ENCODE data around the gene KIAA0825.

The KIAA0825 gene

DNA sequence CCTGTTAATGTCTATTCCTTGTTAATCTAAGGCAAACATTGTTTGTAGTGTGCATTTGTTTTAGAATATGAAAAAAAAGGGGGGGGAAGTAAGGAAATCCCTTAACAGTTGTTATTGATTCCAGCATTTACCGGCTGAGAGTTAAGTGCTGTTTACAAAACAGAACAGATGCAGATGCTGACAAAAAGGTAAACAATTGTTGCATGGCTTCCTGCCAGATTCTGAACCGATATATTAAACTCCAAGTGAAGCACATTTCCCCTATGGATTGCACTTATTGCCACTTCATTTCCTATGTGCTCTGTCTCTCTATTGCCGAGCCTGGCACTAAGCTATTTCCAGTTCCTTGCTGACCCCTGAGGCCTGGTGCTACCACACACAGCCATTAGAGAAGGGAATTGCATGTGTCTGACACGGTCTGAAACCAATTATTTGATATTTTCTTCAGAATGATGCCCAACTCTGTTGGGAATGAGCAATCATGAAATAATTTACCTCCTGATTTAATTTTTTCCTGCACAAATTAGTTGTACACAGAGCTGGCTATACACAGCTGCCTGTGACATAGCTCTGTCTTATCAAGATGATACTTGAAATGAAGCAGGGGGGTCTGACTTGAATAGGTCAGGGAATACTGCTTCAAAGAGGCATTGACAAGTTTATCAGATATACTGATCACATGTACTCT is 109.8 kb downstream of the KIAA0825 start:
- no peak for DNase-seq (ENCODE audit: extremely low read depth in 1 of 2, low read depth in 1 of 2)

DNA sequence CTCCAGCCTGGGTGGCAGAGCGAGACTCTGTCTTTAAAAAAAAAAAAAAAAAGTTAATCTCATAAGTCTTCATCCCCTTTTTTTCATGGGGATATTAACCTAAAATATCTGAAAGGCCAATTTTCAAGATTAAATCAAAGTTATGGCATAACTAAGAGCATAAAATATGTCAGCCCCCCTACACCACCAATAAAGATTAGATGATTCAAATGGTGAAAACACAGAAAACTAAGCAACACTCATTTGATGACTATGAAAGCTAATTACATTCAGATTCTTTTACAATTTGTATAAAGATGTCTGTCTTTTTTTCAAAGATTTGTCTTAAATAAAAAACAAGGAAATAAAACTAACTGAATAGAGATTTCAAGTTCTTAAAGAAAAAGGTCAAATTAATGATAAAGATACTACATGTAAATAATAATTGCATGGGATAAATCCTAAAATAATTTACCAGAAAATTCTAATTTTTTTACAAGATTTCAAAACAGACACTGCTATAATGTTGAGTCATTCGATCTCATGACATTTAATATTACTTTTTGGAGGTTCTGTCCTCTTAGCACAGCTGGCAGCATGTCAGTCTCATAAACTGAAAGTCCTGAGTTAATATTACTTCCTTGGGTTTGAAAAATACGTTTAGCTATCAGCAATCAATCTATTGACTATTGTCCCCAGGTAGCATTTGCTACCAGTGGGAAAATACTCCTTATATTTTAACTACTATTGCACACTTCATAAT is 112.9 kb downstream of the KIAA0825 start:
- no peak for DNase-seq (ENCODE audit: extremely low read depth in 1 of 2, low read depth in 1 of 2)

DNA sequence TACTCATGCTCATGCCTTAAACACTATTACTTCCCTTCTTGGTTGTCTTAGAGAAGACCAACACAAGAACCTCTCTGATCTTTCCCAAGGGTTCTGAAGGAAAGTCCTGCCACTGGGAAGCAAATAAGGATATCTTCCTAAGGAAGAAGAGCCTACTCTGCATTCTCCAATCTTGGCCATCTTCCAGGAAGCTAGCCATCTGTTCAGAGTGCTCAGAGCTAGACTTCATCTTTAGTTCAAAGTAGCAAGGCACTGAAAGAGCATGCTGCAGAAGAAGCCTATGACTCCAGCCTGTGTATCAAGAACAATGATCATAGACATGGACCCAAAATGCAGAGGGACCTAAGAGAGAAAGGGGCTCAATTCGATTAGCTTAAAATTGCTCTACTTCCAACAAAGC is 114.7 kb downstream of the KIAA0825 start:
- DNase-seq (ENCODE audit: extremely low read depth in 1 of 2, low read depth in 1 of 2) = no peak

DNA sequence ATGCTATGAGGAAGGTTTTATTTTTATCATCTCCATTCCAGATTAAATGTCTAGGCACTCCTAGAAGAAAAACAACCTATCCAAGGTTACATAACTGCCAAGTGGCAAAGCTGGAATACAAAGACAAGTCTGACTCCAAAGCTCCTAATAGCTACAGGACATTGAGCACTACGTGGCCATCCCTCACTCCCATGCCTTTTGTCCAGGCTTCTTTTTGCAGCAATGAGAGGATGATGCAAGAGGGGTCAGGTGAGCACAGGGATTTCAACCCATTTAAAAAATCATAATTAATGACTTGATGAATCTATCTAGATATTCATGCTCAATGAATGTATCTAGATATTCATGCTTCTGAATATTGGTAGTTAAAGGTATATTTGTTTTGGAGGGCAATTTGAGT is 117.0 kb downstream of the KIAA0825 start:
- no peak for DNase-seq (ENCODE audit: extremely low read depth in 1 of 2, low read depth in 1 of 2)

DNA sequence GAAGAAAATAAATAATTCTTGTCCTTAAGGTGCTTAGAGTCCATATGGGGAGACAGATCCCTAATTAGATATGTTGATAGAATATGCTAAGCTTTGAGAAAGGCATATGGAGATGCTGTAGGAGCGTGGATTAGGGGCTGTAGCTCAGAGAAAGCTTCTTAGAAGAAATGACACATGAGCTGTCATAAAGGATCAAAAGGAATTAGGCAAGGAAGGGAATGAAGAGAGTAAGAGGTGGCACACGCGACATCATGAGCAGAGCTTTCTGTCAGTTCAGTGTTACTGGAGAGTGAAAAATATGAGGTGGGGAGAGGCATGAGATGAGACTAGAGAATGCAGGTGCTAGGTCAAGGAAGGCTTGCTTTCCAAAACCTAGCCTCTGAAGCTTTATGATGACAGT is 118.6 kb downstream of the KIAA0825 start:
- DNase-seq (ENCODE audit: extremely low read depth in 1 of 2, low read depth in 1 of 2) = no peak

DNA sequence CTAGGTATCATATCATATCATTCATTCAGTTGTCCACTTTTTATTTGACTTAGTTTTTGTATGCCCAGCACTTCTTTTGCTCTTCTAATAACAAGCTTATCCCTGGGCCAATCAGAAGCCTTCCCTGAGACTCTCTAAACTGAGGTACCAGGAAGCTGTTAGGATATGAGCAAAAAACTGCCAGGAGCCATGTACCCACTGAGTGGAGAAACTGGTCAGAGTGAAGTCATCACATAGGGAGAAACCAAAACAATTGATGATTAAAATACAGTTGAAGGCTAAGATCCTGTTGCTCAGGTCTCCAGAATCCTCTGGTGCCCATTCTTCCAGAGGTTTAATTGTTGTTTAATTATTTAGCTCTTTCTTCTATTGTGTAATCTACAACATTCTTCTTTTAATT is 120.2 kb downstream of the KIAA0825 start:
- DNase-seq (ENCODE audit: extremely low read depth in 1 of 2, low read depth in 1 of 2) = no peak

DNA sequence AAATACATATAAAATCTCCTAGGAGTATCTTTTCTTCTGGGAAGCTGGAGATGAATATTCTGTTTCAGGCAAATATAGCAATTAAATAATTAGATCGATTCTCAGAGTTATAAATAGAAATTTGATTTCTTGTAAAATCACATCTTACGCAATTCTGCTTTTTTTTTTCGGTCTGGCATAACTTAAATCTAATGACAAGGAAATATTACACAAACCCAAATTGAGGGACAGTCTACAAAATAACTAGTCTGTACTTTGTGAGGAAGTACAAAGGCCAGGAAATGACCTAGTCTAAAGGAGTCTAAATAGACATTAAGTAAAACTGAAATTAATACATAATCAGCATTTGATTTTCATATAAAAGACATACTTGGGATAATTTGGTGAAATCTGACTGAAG is 133.3 kb downstream of the KIAA0825 start:
- DNase-seq (ENCODE audit: extremely low read depth in 1 of 2, low read depth in 1 of 2) = no peak

DNA sequence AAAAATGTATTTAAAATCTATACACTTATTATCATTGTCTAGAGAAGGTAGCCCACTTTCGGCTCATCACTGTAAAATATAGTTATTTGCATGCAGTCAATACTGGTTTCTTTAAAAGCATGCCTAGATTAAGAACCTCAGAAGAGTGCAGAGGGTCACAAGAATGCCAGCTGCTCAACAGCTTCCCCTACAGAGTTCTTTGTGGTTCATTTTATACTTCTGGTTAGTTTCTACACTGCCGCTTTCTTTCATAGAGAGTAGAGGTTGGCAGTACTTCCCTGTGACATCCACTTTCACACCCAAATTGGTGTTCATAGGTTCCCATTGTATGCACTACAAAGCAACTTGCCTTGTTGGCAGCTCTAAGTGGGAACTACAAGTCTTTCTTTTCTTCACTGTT is 137.3 kb downstream of the KIAA0825 start:
- DNase-seq (ENCODE audit: extremely low read depth in 1 of 2, low read depth in 1 of 2) = no peak

DNA sequence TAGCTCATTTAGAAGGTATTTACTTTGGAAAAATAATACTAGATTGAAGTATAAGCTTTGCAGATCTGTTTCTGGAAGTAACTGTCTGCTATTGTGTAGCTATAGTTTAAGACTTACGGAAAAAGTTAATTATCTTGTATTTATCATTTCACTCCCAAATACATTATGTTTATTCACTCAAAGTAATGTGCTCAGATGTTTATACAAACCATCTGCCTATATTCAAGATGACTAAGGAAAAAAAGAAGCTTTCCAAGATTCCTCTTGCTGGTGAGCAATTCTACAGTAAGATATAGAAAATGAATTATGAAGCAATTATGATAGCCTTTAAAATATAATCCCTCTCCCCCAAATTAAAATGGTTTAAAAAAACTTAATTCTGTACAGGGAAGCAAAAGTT is 137.9 kb downstream of the KIAA0825 start:
- no peak for DNase-seq (ENCODE audit: extremely low read depth in 1 of 2, low read depth in 1 of 2)

DNA sequence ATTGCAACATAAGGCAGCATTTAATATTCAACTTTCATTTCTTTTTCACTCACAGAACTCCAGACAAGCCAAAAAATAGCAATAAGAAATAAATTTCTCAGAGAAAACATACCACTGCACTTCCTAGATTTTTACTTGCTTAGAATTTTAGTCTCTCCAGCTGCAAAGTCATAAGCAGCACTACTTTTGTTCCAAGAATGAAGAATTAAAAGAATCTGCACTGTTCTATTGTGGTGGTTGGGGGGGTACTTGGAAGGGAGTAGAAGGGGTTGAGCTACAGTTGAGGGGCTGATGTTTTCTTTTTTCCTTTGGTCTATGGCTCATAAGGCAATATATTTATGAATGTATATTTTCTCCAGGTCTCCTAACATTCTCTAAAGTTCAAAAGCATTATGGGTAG is 144.5 kb downstream of the KIAA0825 start:
- DNase-seq (ENCODE audit: extremely low read depth in 1 of 2, low read depth in 1 of 2) = no peak

DNA sequence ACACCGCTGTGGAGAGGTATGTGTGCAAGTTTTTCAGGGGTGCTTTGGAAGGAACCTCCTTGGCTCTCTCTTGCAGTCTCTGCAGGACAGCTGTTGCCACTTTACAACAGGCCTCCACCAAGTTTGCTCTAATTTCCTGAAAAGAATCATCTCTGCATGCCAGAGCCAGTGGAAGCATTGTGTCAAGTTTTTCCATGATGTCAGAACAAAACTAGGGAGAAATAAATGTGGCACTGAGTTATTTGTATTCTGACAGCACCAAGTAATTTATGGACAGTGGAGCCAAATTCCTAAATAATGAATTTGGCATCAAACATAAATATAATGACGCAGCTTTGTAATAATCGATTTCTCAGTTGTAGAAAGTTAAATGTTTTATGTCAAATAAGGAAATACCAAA is 146.9 kb downstream of the KIAA0825 start:
- no peak for DNase-seq (ENCODE audit: extremely low read depth in 1 of 2, low read depth in 1 of 2)

DNA sequence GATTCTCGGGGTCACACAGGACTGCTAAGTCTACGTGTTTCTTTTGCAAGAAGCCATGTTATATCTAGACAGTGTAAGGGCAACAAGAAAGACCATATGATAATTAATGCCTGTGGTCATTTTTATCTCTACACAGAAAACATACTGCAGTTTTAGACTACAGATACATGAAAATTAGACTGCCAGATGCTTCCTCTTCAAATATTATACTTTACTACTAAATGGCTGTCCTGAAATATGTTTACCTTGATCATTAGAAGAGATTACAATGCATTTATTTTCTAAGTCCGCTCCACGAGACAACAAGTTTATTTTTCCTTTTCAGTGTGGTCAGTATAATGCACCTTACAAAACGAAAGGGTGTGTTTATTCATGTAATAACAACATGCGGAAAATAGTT is 147.6 kb downstream of the KIAA0825 start:
- DNase-seq (ENCODE audit: extremely low read depth in 1 of 2, low read depth in 1 of 2) = no peak

DNA sequence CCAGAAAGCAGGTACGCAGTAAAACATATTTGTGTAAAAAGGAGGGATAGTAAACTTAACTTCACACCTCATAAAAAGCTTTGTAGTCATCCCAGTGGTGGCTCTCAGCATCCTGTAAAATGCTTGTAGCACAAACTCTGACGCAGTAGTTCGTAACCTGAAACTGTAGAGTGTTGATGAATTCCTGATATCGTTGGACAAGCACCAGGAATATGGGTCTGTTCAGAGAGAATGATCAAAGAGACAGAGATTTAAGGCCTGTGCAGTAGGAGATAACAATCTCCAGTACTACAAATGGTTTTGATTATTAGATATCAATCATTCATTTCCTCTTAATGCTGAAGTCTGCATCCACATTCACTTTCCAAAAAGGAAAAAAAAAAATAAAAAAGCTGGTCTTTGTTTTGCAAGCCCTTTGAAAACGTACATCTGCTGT is 148.5 kb downstream of the KIAA0825 start:
- no peak for DNase-seq (ENCODE audit: extremely low read depth in 1 of 2, low read depth in 1 of 2)

DNA sequence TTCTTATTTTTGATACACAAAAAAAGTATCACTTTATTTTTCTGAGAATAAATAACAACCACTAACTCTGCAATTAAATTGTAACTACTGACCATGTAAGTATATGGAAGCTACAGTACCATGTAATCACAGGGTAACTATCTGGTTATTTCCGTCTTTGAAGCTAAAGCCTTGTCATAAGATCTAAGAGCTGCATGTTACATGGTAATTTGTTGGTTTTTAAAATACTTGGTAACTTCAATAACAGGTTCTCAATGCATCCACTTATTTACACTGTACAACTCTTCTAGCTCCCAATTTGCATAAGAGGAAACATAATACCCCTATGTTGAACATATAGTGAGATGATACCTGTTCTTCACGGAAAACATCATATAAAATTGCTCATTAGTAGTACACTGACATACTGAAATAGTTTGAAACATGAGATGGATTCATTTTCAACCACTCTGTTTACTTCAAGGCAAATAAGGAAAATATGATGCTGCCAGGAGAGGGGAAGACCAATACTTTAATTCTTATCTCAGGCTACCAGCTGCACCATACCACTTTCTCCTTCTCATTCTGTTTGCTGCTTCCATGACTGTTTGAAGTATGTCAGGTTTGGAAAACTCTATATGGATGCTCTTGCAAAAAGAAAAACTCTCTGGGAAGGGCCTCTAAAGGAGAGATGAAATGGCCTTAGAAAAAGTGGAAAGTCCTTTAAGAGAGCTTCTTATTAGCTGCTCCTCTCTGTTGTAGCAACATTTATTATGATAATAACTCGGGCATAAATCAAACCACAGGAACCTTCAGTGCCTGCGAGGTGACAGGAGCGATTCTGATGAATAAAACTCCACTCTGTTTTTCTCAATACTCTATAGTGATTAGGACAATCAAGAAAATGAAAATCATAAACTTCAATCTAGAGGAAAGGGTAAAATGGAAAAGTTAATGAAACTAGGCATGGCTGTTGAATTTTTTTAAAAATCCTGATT is 150.2 kb downstream of the KIAA0825 start:
- DNase-seq (ENCODE audit: extremely low read depth in 1 of 2, low read depth in 1 of 2) = no peak

DNA sequence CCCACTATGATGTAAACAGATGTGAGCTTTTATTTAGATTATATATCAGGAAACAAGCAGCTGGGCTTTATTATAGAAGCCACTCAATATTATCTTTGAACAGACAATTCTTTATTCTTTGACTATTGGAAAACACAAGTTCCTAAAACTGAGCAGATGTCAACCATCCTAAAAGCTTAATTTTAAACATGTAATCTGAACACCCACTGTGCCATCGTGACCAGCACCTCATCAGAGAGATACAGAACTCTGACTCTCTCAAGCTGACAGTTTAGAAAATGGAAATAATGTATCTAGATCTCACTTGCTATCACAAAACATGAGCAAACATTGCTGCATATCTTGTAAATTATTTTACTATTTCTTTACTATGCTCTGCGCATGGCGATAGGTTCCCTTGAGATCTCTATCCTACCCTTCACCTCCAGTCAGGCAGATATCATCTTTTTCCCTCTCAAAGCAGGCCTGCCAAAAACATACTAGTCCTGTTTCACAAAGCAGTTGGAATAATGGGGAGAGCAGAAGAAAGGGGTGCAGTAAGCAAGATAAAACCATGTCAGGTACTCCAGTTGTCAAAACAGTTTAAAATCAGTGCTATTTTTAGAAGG is 151.0 kb downstream of the KIAA0825 start:
- no peak for DNase-seq (ENCODE audit: extremely low read depth in 1 of 2, low read depth in 1 of 2)

DNA sequence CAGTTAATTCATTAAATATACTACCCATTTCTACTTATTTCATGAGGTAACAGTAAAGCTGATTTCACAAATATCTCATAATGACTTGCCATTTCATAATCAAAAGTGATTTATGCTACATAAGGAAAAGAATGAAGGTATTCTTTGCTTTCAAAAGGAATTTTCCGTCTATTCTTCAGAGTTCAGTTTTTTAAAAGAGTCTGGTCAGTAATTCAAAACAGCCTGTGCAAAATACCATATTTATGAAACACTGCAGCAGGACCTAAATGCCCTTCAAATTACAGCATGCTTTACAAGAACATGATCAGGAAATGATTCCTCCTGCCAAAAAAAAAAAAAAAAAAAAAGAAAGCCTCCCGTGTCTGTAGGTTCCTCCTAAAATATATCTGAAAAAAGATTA is 154.7 kb downstream of the KIAA0825 start:
- no peak for DNase-seq (ENCODE audit: extremely low read depth in 1 of 2, low read depth in 1 of 2)

DNA sequence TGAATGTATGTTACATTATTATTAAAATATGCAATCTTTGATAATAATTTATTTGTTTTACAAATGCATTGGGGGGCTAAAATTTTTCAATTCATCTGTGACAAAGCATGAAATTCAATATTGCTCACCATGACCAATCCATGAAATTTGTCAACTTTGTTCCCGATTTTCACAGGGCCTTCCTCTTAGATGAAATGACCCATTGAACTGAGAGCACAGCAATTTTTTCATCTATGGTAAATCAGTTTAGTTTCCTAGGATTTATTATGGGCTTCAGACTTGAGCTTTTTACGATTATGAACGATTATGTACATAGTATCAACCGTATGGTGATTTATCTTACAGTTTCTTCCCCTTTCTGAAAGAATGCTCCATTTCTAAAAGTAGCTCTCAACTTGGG is 157.3 kb downstream of the KIAA0825 start:
- no peak for DNase-seq (ENCODE audit: extremely low read depth in 1 of 2, low read depth in 1 of 2)

DNA sequence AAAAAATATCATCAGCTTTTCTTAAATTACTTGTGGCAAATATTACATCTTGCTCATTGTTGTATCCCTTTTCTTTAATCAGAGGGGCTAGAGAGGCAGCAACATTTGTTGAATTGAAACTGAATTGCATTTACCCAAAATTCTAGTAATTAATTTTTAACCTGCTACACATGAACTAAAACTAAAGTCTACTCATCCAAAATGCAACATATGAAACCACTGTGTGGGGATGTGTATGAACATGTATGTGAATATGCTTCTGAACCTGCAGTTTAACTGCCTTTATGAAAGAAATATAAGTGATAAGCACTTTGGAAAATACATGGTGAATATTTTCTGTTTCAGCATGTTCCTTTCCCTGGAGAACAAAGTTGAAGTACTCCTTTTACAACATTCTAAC is 158.5 kb downstream of the KIAA0825 start:
- no peak for DNase-seq (ENCODE audit: extremely low read depth in 1 of 2, low read depth in 1 of 2)

DNA sequence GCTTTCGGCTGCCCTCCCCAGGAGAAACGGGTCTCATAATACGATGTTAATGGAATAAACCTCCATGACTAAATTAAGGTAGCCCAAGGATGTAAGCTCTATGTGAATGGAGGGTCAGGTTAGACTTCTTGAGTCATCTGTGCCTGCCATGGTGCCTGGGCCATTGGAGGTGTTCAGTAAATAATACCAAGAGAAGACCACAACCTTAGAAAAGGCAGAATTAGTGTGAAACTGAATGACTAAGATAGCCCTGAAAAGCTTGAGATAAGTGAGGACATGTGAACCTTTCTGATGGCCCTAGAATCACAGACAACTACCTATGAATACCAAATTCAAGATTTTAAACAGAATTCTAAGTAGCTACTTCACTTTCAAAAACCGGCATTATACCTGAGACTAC is 160.6 kb downstream of the KIAA0825 start:
- no peak for DNase-seq (ENCODE audit: extremely low read depth in 1 of 2, low read depth in 1 of 2)

DNA sequence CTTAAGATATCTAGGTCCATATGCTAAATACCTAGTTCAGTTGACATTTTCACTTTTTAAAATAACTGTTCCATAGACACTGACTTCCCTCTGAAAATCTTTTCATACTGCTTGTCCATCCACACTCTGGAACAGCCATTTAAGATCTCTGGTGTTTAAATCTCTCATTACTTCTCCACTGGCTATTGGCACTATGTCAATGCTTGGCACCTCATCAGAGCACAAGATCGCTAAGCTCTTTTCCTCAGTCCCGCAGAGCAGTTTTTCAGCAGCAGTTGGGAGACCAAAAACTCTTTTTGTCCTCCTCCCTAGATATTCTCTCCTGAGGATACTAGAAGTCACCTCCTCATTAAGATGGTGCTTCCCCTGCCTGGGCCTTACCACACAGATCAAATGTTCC is 172.7 kb downstream of the KIAA0825 start:
- DNase-seq (ENCODE audit: extremely low read depth in 1 of 2, low read depth in 1 of 2) = no peak

DNA sequence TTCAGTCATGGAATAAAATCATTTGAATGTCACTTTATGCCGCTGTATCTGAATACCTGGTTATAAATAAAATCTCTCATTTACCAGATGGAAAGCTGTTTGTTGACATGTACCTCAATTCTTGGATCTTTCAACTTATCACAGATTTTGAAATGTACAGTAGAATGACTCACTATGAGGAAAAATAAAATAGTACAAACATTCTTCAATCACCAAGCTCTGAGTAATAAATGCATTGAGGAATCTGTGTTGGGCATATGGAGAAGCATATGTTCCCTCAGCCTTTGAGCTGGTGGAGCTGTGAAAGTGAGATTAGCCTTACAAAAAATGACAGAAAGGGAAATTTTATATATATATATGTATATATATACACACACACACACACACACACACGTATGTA is 175.4 kb downstream of the KIAA0825 start:
- no peak for DNase-seq (ENCODE audit: extremely low read depth in 1 of 2, low read depth in 1 of 2)
